H1 (cell line): ENCODE results near the gene TAF6. TPM values are rescaled to one million over a fixed set of nuclear protein-coding genes. Genes with fewer than 3 reads are reported as not detected.

Source experiments
- CHD1 ChIP-seq: IDR thresholded peaks from 2 replicates; pipeline ENCODE4 v1.6.1; 2012; ENCODE audit warnings: low read depth, low read length, improper control_type of control experiment
- FOSL1 ChIP-seq: IDR thresholded peaks from 2 replicates; pipeline ENCODE4 v1.6.1; 2011; ENCODE audit warnings: mild to moderate bottlenecking, low read depth, low read length, moderate library complexity; ENCODE audit not compliant: insufficient read depth
- GTF2F1 ChIP-seq: IDR thresholded peaks from 2 replicates; pipeline ENCODE4 v1.6.1; 2012; ENCODE audit warnings: low read depth, low read length, improper control_type of control experiment, borderline replicate concordance
- JUN ChIP-seq: IDR thresholded peaks from 2 replicates; pipeline ENCODE4 v1.6.1; 2011; ENCODE audit warnings: low read depth, mild to moderate bottlenecking, improper control_type of control experiment, low read length
- KDM4A ChIP-seq: IDR thresholded peaks from one replicate; pipeline ENCODE4 v1.7.1; 2012; ENCODE audit warnings: low read depth, mild to moderate bottlenecking, moderate library complexity, low read length, inconsistent platforms; ENCODE audit not compliant: severe bottlenecking
- POLR2AphosphoS5 ChIP-seq: IDR thresholded peaks from 2 replicates; pipeline ENCODE4 v1.6.1; 2011; ENCODE audit warnings: low read depth, low read length
- RBBP5 ChIP-seq: IDR thresholded peaks from 2 replicates; pipeline ENCODE4 v1.7.1; 2012; ENCODE audit warnings: low read depth, mild to moderate bottlenecking, inconsistent platforms, low read length, moderate library complexity, borderline replicate concordance
- RFX5 ChIP-seq: IDR thresholded peaks from 2 replicates; pipeline ENCODE4 v1.6.1; 2011; ENCODE audit warnings: low read depth, low read length, improper control_type of control experiment, borderline replicate concordance
- SIX5 ChIP-seq: IDR thresholded peaks from 2 replicates; pipeline ENCODE4 v1.6.1; 2011; ENCODE audit warnings: mild to moderate bottlenecking, low read depth, low read length
- SP4 ChIP-seq: IDR thresholded peaks from 2 replicates; pipeline ENCODE4 v1.6.1; 2012; ENCODE audit warnings: low read length, inconsistent platforms
- polyA plus RNA-seq, 7 experiments: library from polyadenylated mRNA; depleted of rRNA in 3 of 7; stranded (reverse) in 5 of 7; unstranded in 2 of 7; fragments of >200 nt in 5 of 7; fragments of 200-250 nt in 2 of 7; gene quantifications; 1 replicate in 5 of 7; 2 replicates in 1 of 7; 4 replicates in 1 of 7; pipeline versions ENCODE4 v1.2.1 to v1.2.3, GENCODE V29; 2011 to 2013; ENCODE audit warnings: missing spikeins in 2 of 7, mixed read lengths in 2 of 7
- total RNA-seq: library from RNA; stranded (reverse); fragmentation: NEBNext Ultra II Directional; extraction: Animal tissue kit (Norgen Biotek cat#: 25700); gene quantifications from 2 replicates; pipeline ENCODE4 v1.2.1, GENCODE V29; 2021
- TF ChIP-seq, protein P1 (sequence below): fragments of 300-600 bp; sonication (generic); IDR thresholded peaks from 2 replicates; pipeline ENCODE4 v1.7.1; 2012; ENCODE audit warnings: low read length, moderate library complexity, mild to moderate bottlenecking, inconsistent platforms; ENCODE audit not compliant: insufficient replicate concordance

The TAF6 gene
- total and polyA plus RNA-seq, 2 of the 8 experiments (the other 6 are each of a cell fraction or from before 2014, with no cell fraction given), result 66.7 to 101 TPM

DNA sequence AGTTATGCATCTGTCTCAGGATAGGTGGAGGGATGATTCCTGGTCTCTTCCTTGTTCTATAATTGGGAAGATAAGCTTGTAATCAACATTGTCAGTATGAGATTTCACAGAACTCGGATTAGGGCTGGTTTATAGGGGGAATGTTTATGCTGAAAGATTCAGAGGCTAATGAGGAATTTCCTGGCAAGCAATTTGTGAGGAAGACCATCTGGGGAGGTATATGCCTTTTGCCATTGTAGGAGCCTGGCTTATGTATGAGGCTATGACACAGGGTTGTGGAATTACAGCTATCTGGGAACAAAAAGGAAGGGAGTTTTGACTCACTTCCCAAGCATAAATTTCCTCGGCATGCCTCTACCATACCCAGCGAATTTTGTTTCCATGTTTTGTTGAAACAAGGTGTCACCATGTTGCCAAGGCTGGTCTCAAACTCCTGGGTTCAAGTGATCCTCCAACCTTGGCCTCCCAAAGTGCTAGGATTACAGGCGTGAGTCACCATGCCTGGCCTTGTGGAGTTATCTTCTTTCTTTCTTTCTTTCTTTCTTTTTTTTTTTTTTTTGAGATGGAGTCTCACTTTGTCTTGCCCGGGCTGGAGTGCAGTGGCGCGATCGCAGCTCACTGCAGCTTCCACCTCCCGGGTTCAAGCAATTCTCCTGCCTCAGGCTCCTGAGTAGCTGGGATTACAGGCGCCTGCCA, 32.0 kb downstream of the TAF6 start (continued):
- TF ChIP-seq, protein P1, sequence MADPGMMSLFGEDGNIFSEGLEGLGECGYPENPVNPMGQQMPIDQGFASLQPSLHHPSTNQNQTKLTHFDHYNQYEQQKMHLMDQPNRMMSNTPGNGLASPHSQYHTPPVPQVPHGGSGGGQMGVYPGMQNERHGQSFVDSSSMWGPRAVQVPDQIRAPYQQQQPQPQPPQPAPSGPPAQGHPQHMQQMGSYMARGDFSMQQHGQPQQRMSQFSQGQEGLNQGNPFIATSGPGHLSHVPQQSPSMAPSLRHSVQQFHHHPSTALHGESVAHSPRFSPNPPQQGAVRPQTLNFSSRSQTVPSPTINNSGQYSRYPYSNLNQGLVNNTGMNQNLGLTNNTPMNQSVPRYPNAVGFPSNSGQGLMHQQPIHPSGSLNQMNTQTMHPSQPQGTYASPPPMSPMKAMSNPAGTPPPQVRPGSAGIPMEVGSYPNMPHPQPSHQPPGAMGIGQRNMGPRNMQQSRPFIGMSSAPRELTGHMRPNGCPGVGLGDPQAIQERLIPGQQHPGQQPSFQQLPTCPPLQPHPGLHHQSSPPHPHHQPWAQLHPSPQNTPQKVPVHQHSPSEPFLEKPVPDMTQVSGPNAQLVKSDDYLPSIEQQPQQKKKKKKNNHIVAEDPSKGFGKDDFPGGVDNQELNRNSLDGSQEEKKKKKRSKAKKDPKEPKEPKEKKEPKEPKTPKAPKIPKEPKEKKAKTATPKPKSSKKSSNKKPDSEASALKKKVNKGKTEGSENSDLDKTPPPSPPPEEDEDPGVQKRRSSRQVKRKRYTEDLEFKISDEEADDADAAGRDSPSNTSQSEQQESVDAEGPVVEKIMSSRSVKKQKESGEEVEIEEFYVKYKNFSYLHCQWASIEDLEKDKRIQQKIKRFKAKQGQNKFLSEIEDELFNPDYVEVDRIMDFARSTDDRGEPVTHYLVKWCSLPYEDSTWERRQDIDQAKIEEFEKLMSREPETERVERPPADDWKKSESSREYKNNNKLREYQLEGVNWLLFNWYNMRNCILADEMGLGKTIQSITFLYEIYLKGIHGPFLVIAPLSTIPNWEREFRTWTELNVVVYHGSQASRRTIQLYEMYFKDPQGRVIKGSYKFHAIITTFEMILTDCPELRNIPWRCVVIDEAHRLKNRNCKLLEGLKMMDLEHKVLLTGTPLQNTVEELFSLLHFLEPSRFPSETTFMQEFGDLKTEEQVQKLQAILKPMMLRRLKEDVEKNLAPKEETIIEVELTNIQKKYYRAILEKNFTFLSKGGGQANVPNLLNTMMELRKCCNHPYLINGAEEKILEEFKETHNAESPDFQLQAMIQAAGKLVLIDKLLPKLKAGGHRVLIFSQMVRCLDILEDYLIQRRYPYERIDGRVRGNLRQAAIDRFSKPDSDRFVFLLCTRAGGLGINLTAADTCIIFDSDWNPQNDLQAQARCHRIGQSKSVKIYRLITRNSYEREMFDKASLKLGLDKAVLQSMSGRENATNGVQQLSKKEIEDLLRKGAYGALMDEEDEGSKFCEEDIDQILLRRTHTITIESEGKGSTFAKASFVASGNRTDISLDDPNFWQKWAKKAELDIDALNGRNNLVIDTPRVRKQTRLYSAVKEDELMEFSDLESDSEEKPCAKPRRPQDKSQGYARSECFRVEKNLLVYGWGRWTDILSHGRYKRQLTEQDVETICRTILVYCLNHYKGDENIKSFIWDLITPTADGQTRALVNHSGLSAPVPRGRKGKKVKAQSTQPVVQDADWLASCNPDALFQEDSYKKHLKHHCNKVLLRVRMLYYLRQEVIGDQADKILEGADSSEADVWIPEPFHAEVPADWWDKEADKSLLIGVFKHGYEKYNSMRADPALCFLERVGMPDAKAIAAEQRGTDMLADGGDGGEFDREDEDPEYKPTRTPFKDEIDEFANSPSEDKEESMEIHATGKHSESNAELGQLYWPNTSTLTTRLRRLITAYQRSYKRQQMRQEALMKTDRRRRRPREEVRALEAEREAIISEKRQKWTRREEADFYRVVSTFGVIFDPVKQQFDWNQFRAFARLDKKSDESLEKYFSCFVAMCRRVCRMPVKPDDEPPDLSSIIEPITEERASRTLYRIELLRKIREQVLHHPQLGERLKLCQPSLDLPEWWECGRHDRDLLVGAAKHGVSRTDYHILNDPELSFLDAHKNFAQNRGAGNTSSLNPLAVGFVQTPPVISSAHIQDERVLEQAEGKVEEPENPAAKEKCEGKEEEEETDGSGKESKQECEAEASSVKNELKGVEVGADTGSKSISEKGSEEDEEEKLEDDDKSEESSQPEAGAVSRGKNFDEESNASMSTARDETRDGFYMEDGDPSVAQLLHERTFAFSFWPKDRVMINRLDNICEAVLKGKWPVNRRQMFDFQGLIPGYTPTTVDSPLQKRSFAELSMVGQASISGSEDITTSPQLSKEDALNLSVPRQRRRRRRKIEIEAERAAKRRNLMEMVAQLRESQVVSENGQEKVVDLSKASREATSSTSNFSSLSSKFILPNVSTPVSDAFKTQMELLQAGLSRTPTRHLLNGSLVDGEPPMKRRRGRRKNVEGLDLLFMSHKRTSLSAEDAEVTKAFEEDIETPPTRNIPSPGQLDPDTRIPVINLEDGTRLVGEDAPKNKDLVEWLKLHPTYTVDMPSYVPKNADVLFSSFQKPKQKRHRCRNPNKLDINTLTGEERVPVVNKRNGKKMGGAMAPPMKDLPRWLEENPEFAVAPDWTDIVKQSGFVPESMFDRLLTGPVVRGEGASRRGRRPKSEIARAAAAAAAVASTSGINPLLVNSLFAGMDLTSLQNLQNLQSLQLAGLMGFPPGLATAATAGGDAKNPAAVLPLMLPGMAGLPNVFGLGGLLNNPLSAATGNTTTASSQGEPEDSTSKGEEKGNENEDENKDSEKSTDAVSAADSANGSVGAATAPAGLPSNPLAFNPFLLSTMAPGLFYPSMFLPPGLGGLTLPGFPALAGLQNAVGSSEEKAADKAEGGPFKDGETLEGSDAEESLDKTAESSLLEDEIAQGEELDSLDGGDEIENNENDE, result no peak
- TF ChIP-seq POLR2AphosphoS5, result no peak
- no peak for TF ChIP-seq SP4
- TF ChIP-seq SIX5, result no peak
- no peak for TF ChIP-seq JUN
- TF ChIP-seq FOSL1, result no peak
- TF ChIP-seq RFX5, result no peak
- TF ChIP-seq CHD1, result no peak
- no peak for TF ChIP-seq GTF2F1
- TF ChIP-seq RBBP5, result no peak
- no peak for TF ChIP-seq KDM4A
